ENCODE data around the gene LGI2.

Gene LGI2

GRCh38 chr4:25030277-25031076 lies at the start of gene LGI2:
Gene LGI2, minus strand, starts transcription at chr4:25030946. Its CDS starts 253 bp downstream, at chr4:25030693.
- no peaks in the 10 kb centered on the region for H3K27me3 ChIP-seq (ENCODE audit: insufficient read depth, low read length, poor library complexity, severe bottlenecking)
- no peaks in the 10 kb centered on the region for H3F3A ChIP-seq (ENCODE audit: low read depth)
- H3K9me3 ChIP-seq (ENCODE audit: insufficient read depth, low read depth, low read length) = no peaks in the 10 kb centered on the region
- no peak within 1 kb of the TSS for H3K9ac ChIP-seq (ENCODE audit: low read depth, low read length, poor library complexity, severe bottlenecking)
- H2AFZ ChIP-seq (ENCODE audit: low read length) = no peak within 1 kb of the TSS
- no peaks in the 10 kb centered on the region for H3K4me1 ChIP-seq (ENCODE audit: insufficient read depth, low read length, poor library complexity, severe bottlenecking)
- H3K36me3 ChIP-seq (ENCODE audit: insufficient read depth, low read length) = no peaks in the 10 kb centered on the region
- no peak within 1 kb of the TSS for H3K4me2 ChIP-seq (ENCODE audit: low read depth, low read length, poor library complexity, severe bottlenecking)
- TF ChIP-seq EZH2phosphoT487 (IDR thresholded peaks at IDR 0.05; ENCODE audit: borderline replicate concordance) (no peak), CTCF (conservative IDR thresholded peaks at IDR 0.05; ENCODE audit: low read length) (no peak)
- H4K20me1 ChIP-seq (ENCODE audit: insufficient read depth, low read length, poor library complexity, severe bottlenecking) = no peaks in the 10 kb centered on the region
- H3K9me2 ChIP-seq (replicated peaks; ENCODE audit: low read depth, low read length) = no peaks in the 10 kb centered on the region
- H3K79me2 ChIP-seq (ENCODE audit: insufficient read depth, low read length) = no peaks in the 10 kb centered on the region
- H3K4me3 ChIP-seq (ENCODE audit: low read length, poor library complexity, severe bottlenecking) = no peak within 1 kb of the TSS

- Histone ChIP-seq H3F3A (ENCODE audit: low read depth) (no peaks in the 10 kb centered on the region), H3K4me2 (ENCODE audit: low read depth, low read length, poor library complexity, severe bottlenecking) (no peak overlapping the region), H3K9me2 (replicated peaks; ENCODE audit: low read depth, low read length) (no peaks in the 10 kb centered on the region), H3K79me2 (ENCODE audit: insufficient read depth, low read length) (no peaks in the 10 kb centered on the region), H2AFZ (ENCODE audit: low read length) (no peak overlapping the region), H3K9ac (ENCODE audit: low read depth, low read length, poor library complexity, severe bottlenecking) (no peak overlapping the region), H4K20me1 (ENCODE audit: insufficient read depth, low read length, poor library complexity, severe bottlenecking) (no peaks in the 10 kb centered on the region), H3K4me1 (ENCODE audit: insufficient read depth, low read length, poor library complexity, severe bottlenecking) (no peaks in the 10 kb centered on the region), H3K27me3 (ENCODE audit: insufficient read depth, low read length, poor library complexity, severe bottlenecking) (no peaks in the 10 kb centered on the region), H3K4me3 (ENCODE audit: low read length, poor library complexity, severe bottlenecking) (no peak overlapping the region), H3K9me3 (ENCODE audit: insufficient read depth, low read depth, low read length) (0 out of 2 replicates have a peak, but pooled peaks cover 2% of the 10 kb centered on the region), H3K36me3 (ENCODE audit: insufficient read depth, low read length) (no peaks in the 10 kb centered on the region)
- TF ChIP-seq EZH2phosphoT487 (IDR thresholded peaks at IDR 0.05; ENCODE audit: borderline replicate concordance) (no peak), CTCF (conservative IDR thresholded peaks at IDR 0.05; ENCODE audit: low read length) (no peak)
These were observed 47.8 kb upstream of the LGI2 start for GRCh38 chr4:25078523-25078922.

- H3K36me3 ChIP-seq (ENCODE audit: insufficient read depth, low read length) = no peaks in the 10 kb centered on the region
- H3K9ac ChIP-seq (ENCODE audit: low read depth, low read length, poor library complexity, severe bottlenecking) = no peak overlapping the region
- H2AFZ ChIP-seq (ENCODE audit: low read length) = no peak overlapping the region
- H3F3A ChIP-seq (ENCODE audit: low read depth) = no peaks in the 10 kb centered on the region
- 0 out of 2 replicates have a peak, but pooled peaks cover 2% of the 10 kb centered on the region for H3K9me3 ChIP-seq (ENCODE audit: insufficient read depth, low read depth, low read length)
- no peak for TF ChIP-seq EZH2phosphoT487 (IDR thresholded peaks at IDR 0.05; ENCODE audit: borderline replicate concordance)
- no peak for TF ChIP-seq CTCF (conservative IDR thresholded peaks at IDR 0.05; ENCODE audit: low read length)
- H3K4me1 ChIP-seq (ENCODE audit: insufficient read depth, low read length, poor library complexity, severe bottlenecking) = no peaks in the 10 kb centered on the region
- H3K4me3 ChIP-seq (ENCODE audit: low read length, poor library complexity, severe bottlenecking) = no peak overlapping the region
- H4K20me1 ChIP-seq (ENCODE audit: insufficient read depth, low read length, poor library complexity, severe bottlenecking) = no peaks in the 10 kb centered on the region
- H3K27me3 ChIP-seq (ENCODE audit: insufficient read depth, low read length, poor library complexity, severe bottlenecking) = no peaks in the 10 kb centered on the region
- no peaks in the 10 kb centered on the region for H3K9me2 ChIP-seq (replicated peaks; ENCODE audit: low read depth, low read length)
- H3K4me2 ChIP-seq (ENCODE audit: low read depth, low read length, poor library complexity, severe bottlenecking) = no peak overlapping the region
- H3K79me2 ChIP-seq (ENCODE audit: insufficient read depth, low read length) = no peaks in the 10 kb centered on the region
These were observed 46.1 kb upstream of the LGI2 start for GRCh38 chr4:25076625-25077398.
